A673 (cell line): ENCODE results near the gene SH2B3.

Experiments used
- CTCF ChIP-seq: fragments of 300-800, 200-600 bp; sonication (generic); conservative IDR thresholded peaks from 2 replicates; pipeline ENCODE4 v1.5.1; 2017; ENCODE audit warnings: low read depth, mild to moderate bottlenecking, antibody characterized with exemption, low read length, moderate library complexity, mixed read lengths
- EZH2 ChIP-seq: fragments of 200-600 bp; sonication (generic); IDR thresholded peaks from 2 replicates; pipeline ENCODE4 v1.6.1; 2017; ENCODE audit warnings: borderline replicate concordance, low read depth, mild to moderate bottlenecking, mixed read lengths, antibody characterized with exemption, low read length; ENCODE audit not compliant: poor library complexity, severe bottlenecking

GRCh38 chr12:111407377-111408115 is 1.8 kb downstream of the SH2B3 start:
- no peak for TF ChIP-seq CTCF
- no peak for TF ChIP-seq EZH2
